Femur (tissue), 1 donor: ENCODE measurements around the gene GSS.

Experiments
- DNase-seq: peaks from one replicate; pipeline ENCODE4 v3.0.0-alpha.2; 2017

Gene GSS

DNA sequence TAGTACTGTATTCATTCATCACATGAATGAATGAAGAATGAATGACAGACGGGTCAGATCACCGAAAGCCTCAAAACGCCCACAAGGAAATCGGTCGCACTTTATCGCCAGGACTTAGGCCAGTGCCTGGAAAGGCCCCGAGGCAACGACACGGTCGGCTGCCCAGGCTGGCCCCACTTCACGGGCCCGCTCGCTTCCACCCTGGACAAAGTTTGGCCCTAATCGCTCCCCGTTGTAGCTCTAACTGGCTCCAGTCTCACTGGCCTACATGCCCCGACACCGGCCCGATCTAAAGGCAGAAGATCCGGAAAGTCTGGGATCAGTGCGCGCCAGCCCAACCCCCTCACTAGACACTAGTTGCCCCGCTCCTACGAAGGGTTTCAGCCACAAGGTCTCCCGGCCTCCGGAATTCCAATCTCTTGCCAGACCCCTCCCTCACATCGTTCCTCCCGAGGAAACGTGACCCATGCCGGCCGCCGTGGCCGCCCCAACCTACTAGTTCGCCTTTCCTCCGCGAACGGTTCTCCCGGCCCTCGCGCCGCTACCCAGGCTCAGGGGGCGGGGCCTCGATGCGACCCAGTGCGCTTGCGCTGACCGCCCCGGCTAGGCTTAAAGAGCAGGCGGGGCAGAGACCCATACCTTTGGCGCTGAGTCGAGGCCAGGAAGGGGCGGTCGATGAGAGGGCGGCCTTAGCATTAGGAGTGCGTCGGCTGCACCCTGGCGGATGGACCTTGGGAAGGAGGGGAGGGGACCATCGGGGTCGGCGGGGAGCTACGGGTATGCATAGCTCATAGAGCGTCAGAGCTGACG, at the start of gene GSS, which contains the start of gene MYH7B:
TSS of gene GSS (minus strand) at position 576 of the 810 bp plus-strand sequence. CDS start 3,954 bp downstream, outside the sequence.
TSS of gene MYH7B (plus strand) at position 638 of the 810 bp plus-strand sequence. CDS start 22,138 bp downstream, outside the sequence.
- peak; percentile 99 for DNase-seq

DNA sequence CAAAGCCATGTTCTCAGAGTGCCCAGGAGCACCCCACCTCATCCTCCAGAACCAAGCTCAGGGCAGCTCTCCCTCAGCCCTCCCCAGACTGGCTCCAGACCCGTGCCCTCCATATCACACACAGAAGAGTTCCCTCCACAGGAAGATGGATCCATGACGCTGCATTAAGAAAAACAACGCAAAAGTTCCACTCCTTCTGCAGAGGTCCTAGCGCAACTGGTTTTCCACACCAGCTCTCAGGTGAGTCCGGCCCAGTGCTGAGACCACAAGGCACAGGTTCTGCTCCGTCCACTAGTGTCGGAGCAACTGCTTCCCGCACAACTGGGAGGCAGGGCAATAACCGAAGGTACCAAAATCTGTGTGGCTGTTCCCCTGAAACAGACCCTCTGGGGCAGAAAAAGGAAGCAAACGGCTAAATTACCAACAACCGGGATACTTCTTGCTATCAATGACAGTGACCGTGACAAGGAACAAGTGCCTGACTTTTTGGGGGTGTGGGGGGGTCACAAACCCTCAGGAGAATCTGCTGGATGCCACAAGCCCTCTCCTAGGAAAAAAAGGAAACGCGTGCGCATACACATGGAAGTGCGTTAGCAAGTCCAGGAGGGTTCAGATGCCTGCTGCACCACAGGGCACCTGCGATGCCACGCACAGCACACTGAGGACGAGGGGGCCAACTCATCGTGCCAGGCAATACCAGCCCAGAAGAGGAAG, 49.3 kb upstream of the GSS start:
- DNase-seq, result peak; percentile 9

DNA sequence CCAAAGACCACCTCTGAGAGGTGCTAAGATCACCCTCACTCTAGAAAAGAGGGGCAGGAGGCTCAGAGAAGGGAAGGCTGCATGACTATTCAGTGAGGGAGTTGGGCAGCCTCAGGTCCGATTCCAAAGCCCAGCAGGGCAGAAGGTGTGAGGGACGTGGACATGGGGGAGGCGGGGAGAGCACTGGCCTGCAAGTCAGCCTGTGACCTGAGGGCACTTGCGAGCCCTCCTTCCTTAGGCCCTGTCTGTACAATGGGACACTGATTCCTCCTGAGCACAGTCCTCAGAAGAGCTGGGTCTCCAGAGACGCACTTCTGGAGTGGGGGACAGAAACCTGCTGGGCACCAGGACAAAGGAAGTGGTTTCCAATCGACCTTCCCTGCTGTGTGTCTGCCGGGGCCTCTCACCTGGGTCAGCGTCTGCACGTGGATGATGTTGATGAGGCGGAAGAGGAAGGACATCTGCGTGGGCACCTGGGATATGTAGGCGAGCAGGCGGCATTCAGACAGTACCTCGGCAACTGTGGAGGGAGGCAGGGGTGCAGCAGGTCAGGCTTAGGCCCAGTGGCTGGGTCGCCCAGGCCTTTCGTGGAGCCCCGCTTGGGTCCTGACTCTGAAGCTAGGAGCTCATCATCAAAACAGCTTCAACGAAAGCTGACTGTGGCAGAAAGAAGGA, 48.6 kb upstream of the GSS start:
- peak; percentile 11 for DNase-seq

DNA sequence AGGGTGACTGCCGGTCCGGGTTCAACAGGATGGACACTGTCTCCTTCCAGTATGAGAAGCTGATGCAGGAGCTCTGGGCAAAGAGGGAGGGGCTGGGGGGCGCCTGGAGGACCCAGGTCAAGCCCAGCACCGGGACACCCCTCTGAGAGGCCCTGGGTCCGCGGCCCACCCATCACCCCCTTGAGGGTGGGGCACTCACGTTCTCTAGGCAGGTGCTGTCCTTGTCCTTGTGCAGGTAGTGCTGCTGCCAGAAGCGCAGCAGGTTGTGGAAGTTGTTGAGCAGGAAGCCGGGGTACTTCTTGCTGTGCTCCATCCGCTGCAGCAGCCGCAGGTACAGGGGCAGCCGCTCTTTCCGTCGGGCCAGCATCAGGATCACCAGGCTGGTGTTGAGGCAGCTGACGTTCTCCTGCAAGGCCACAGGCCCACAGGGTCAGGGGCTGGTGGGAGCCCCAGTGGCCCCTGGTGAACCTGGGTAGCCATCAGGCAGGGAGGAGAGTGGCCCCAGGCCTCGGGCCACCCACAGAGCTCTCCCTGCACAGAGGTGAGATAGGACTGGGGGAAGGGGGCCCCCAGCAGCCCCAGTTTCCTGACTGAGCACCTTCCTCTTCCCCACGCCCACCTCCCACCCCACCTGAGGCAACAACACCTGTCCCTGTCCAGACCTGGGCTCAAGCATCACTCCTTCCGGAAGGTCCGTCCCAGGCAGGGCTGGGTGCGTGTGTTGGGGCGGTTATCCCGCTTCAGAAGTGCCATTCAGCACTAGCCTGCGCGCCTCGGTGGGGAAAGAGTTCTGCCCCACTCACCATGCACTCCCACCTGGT, 47.8 kb upstream of the GSS start:
- peak; percentile 13 for DNase-seq

DNA sequence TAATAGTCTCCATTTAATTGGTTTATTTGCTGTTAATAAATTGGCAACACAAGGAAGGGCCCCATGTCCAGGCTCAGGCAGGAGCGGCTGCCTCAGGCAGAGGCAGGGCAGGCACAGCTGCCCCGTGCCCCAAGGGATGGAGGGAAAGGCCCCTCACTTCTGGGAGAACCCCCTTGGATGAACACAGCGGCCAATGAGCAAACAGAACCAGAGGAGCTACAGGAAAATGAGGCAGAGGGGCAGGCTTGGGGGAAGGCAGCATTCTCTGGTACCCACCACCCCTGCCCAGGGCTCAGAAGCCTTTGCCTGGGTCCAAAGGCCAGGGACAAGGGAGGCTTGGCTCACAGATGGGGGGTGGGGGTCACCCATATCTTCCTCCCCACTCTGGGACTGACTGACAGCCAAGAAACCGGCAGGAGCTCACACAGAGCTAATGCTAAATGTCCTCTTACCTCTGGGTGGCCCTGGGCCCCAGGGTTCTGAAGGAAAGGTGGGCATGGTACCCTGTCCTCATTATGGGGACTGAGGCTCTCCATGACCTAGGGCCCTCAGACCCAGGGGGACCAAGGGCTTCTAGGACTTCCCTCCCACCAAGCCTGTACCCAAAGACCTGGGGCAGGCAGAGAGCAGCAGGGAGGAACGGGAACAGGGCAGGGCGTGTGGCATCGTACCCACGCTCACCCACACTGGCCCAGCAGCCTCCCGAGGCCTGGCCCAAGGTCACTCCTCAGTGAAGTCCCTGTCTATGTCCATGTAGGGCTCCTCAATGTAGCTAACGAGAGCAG, 47.0 kb upstream of the GSS start:
- DNase-seq, result no peak

DNA sequence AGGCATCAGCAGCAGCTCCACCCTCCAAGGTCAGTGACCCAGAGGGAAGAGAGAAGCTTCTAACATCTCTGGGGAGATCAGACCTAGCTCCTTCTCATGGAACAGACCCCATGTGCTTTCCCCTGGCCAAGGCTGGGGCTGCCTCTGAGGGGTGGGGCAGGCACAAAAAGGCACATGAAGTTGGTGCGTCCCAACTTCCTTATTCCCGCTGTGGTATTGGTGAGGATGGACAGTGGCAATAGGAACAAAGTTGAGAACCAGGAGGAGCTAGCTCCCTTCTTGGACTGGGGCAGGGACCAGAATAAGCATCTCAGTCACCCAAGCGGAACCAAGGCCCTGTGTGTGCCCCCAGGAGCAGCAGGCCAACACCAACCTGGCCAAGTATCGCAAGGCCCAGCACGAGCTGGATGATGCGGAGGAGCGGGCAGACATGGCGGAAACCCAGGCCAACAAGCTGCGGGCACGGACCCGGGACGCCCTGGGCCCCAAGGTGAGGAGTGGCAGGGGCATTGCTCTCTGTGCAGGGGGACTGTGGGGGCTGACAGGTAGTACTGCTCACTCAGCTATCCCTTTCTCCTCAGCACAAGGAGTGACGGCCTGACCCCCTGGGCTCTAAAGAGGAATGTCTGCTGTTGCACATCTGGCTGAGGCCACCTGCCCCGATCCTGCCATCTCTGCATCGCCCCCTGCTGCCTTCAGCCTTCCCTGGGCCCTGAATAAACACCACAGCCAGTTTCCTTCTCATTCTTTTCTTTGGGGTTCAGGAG, 46.2 kb upstream of the GSS start:
- DNase-seq, result no peak

DNA sequence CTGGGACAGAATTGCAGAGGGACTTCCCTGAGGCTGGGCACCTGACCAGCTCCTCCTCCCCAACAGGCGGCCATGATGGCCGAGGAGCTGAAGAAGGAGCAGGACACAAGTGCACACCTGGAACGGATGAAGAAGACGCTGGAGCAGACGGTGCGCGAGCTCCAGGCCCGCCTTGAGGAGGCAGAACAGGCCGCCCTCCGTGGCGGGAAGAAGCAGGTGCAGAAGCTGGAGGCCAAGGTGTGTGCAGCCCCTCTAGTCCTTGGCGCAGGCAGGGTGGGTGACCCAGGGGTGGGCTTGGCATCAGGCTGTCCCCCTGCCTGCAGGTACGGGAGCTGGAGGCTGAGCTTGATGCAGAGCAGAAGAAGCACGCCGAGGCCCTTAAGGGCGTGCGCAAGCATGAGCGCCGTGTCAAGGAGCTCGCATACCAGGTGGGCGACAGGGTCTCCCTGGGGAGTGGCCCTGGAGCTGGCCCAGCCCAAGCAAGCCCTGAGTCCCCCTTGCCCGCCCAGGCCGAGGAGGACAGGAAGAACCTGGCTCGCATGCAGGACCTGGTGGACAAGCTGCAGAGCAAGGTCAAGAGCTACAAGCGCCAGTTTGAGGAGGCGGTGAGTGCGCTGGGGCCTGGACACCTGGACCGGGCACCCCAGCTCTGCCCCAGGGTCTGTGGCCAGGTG, 45.5 kb upstream of the GSS start:
- no peak for DNase-seq

DNA sequence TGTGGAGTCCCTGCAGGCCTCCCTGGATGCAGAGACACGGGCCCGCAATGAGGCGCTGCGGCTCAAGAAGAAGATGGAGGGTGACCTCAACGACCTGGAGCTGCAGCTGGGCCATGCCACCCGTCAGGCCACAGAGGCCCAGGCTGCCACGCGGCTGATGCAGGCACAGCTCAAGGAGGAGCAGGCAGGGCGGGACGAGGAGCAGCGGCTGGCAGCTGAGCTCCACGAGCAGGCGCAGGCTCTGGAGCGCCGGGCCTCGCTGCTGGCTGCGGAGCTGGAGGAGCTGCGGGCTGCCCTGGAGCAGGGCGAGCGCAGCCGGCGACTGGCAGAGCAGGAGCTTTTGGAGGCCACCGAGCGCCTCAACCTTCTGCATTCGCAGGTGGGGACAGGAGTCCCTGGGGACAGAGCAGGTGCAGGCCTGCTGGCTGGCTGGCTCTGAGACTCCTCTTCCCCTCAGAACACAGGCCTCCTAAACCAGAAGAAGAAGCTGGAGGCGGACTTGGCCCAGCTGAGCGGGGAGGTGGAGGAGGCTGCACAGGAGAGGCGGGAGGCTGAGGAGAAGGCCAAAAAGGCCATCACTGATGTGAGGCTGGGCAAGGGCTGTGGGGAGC, 44.8 kb upstream of the GSS start:
- no peak for DNase-seq

DNA sequence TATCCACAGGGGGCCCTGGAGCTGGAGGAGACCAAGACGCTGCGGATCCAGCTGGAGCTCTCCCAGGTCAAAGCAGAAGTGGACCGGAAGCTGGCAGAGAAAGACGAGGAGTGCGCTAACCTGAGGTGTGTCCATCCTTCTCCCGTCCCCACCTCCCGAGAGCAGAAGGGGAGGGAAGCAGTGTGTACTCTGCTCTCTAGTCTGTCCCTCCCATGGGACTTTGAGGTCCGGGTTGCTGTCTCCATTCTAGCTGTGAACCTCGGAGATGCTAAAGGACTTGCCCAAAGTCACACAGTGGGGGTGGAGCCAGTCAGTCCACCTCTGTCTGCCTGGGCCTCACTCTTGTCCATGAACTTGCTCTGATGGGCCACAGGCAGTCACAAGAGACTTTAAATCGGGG, 44.2 kb upstream of the GSS start:
- DNase-seq, result no peak

DNA sequence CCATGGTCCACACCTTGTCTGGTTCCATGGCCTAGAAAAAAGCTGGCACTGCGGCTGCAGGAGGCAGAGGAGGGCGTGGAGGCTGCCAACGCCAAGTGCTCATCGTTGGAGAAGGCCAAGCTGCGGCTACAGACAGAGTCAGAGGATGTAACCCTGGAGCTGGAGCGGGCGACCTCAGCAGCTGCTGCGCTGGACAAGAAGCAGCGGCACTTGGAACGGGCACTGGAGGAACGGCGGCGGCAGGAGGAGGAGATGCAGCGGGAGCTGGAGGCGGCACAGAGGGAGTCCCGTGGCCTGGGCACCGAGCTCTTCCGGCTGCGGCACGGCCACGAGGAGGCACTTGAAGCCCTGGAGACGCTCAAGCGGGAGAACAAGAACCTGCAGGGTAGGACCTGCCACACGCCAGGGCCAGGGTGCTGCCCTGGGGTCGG, 43.4 kb upstream of the GSS start:
- DNase-seq, result no peak

DNA sequence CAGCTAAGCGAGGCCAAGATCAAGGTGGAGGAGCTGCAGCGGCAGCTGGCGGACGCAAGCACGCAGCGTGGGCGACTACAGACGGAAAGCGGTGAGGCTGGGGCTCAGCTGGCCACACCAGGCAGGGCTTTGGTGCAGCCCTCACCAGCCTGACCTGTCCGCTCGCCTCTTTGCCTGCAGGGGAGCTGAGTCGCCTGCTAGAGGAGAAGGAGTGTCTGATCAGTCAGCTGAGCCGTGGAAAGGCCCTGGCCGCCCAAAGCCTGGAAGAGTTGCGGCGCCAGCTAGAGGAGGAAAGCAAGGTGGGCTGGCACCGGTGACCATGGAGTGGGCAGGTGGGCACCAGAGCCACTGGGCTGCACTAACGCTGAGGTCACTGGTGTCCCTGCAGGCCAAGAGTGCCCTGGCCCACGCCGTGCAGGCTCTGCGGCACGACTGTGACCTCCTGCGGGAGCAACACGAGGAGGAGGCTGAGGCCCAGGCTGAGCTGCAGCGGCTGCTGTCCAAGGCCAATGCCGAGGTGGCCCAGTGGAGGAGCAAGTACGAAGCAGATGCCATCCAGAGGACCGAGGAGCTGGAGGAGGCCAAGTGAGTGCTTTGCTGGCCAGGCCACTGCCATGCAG, 42.8 kb upstream of the GSS start:
- DNase-seq, result no peak

DNA sequence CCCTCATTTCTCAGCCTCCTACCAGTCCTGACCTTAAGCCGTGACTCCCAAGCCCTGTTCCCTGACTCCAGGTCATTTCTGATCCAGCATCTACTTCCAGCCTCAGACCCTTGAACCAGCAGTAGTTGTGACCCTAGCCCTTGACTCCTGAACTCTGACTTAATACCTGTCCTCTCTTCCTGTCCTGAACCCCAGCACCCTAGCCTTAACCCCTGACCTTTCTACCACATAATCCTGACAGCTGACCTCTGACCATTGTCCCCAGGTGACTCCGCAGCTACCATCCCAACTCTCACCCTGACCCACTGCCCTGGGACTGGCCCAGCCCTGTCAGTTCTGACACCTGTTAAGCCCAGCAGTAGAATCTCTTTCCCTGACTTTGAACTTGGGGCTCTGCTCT, 42.2 kb upstream of the GSS start:
- no peak for DNase-seq

DNA sequence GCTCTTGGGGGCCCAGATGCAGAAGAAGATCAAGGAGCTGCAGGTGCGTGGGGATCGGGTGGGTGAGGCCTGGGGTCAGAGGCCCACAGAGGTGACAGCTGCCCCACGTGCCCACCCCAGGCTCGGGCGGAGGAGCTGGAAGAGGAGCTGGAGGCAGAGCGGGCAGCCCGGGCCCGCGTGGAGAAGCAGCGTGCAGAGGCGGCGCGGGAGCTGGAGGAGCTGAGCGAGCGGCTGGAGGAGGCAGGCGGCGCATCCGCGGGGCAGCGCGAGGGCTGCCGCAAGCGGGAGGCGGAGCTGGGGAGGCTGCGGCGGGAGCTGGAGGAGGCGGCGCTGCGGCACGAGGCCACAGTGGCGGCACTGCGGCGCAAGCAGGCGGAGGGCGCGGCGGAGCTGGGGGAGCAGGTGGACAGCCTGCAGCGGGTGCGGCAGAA, 41.5 kb upstream of the GSS start:
- peak; percentile 71 for DNase-seq

DNA sequence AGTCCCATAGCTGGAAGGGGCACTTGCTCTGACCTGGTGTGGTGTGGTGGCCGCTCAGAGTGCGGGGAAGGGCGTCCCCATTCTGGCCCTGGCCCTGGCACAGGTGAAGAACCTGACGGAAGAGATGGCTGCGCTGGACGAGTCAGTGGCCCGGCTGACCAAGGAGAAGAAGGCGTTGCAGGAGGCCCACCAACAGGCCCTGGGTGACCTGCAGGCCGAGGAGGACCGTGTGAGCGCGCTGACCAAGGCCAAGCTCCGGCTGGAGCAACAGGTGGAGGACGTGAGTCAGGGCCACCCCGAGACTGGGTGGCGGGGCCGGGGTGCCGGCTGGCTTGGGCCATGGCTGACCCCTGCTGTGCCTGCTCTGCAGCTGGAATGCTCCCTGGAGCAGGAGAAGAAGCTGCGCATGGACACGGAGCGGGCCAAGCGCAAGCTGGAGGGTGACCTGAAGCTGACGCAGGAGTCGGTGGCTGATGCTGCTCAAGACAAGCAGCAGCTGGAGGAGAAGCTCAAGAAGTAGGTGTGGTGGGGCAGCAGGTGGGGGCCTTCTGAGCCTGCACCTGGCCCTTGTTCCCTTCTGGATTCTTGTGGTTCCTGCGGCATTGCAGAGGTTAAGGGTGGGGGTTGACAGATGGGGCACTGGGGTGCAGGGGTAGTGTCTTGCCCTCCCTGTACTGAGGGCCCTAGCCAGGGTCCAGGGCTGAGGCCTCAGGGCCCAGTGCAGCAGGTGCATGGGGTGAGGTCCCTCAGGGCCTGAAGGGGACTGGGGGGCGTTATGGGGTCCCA, 40.8 kb upstream of the GSS start:
- no peak for DNase-seq

DNA sequence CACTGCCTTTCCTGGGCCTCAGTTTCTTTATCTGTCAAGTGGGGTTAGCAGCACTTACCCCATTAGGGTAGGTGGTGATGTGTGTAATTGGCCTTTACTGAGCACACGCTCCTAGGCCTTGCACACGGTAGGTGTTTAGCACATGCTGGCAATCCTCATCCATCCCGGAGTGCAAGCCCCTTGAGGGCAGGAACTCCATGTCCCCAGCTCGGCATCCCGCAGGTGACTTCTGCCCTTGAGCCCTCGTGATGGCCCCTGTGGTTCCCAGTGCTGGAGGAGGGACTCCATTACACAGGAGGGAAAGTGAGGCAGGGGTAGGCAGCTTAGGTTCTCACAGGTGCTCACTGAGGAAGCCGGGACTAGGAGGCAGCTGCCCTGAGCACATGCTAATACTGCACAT, 40.1 kb upstream of the GSS start:
- no peak for DNase-seq

DNA sequence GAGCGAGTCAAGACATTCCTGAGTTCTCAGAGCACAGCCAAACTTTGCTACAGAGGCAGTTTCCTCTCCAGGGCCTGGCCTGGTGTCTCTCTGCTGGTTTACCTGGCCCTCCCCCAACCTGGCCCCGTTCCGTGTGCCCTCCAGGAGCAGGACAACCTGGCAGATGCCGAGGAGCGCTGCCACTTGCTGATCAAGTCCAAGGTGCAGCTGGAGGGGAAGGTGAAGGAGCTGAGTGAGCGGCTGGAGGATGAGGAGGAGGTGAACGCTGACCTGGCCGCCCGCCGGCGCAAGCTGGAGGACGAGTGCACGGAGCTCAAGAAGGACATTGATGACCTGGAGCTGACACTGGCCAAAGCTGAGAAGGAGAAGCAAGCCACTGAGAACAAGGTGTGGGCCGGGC, 39.6 kb upstream of the GSS start:
- DNase-seq, result no peak

DNA sequence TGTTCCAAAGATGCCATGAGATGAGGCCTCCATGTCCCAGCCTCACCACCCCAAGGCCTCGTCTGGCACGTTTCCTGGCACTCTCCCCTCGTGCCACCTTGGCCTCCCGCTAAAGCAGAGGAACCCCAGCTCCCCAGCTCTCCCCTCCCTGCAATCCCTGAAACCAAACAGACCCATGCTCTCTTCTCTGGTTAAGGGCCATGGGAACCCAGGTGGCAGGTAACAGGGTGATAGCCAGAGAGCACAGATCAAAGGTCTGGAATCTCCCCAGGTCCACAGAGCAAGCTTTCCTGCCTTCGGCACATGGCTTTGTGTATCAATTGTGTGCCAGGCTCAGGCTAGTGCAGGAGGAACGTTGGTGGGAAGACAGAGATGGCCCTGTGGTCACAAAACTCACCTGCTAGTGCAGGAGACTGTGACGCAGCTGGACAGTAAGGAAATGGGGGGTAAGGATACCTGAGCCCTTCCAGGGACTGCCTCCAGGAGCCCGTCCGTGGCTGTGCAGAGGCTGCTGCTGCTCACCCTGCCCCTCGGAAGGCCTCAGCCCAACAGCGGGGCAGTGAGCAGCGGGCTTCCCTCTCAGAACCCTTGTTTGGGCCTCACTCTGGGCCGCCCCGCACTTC, 39.0 kb upstream of the GSS start:
- DNase-seq, result no peak

DNA sequence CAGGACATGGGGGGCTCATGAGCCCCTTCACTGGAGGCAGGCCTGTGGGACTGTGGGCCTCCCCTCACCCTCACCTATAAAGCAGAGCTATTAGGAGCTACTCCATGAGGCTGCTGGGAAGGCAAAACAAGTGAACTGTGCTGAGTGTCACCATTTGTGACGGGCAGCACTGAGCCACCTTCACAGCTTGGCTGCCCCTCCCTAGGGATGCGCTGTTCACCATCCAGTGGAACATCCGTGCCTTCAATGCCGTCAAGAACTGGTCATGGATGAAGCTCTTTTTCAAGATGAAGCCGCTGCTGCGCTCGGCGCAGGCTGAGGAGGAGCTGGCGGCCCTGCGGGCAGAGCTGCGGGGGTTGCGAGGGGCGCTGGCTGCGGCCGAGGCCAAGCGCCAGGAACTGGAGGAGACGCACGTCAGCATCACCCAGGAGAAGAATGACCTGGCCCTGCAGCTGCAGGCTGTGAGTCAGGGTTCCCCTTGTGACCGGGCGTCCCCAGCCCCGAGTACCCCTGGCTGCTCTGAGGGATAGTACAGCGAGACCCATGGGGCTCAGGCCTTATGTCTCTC, 38.4 kb upstream of the GSS start:
- DNase-seq, result no peak
